ENCODE results near the gene WFIKKN1. TPM values are rescaled to one million over a fixed set of nuclear protein-coding genes. Genes with fewer than 3 reads are reported as not detected.
A peak's percentile ranks its signal among the peaks of the same experiment; 100 is the strongest.

Gene WFIKKN1
- total RNA-seq, 2 donors from 2014 or later = 0.45 to 0.53 TPM

DNA sequence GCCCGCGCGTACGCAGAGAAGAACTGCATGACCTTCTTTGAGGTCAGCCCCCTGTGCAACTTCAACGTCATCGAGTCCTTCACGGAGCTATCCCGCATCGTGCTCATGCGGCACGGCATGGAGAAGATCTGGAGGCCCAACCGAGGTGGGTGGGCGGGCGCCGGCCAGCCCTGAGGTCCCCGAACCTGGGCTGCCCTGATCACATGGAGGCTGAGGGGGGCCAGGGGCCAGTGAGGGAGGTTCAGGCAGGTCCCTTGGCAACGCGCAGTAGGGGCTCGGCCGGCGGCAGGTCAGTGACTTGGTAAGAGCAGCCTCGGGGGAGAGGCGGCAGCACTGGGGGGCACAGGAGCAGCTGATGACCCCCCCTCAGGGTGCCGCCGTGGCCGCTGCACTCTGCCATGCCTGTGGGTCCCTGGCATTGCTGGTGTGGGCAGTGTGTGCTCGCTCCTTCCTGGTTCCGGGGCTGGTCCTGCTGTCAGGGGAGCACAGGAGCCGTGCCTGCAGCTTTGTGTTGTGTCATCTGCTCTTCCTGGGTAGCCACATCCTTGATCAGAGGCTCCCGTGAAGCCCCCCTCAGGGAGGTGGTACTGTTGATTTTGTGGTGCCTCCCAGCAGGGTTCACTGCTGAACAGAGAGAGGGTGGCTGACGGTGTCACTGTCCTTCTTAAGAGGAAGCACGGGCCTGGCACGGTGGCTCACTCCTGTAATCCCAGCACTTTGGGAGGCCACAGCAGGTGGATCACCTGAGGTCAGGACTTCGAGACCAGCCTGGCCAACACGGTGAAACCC lies 4.6 kb upstream of the WFIKKN1 start:
- Mint-ChIP-seq H3K27ac (no peak overlapping the region), H3K9me3 (no peaks in the 10 kb centered on the region), H3K36me3 (ENCODE audit: low read depth) (no peaks in the 10 kb centered on the region), H3K4me3 (no peak overlapping the region), H3K27me3 (no peaks in the 10 kb centered on the region), H3K4me1 (no peaks in the 10 kb centered on the region)
- ATAC-seq (replicated peaks) = no peak

- Mint-ChIP-seq H3K27ac (no peak overlapping the region), H3K4me1 (no peaks in the 10 kb centered on the region), H3K27me3 (no peaks in the 10 kb centered on the region), H3K36me3 (ENCODE audit: low read depth) (no peaks in the 10 kb centered on the region), H3K9me3 (no peaks in the 10 kb centered on the region), H3K4me3 (no peak overlapping the region)
- ATAC-seq (replicated peaks) = no peak
Measured at GRCh38 chr16:626787-627453, 3.9 kb upstream of the WFIKKN1 start.

DNA sequence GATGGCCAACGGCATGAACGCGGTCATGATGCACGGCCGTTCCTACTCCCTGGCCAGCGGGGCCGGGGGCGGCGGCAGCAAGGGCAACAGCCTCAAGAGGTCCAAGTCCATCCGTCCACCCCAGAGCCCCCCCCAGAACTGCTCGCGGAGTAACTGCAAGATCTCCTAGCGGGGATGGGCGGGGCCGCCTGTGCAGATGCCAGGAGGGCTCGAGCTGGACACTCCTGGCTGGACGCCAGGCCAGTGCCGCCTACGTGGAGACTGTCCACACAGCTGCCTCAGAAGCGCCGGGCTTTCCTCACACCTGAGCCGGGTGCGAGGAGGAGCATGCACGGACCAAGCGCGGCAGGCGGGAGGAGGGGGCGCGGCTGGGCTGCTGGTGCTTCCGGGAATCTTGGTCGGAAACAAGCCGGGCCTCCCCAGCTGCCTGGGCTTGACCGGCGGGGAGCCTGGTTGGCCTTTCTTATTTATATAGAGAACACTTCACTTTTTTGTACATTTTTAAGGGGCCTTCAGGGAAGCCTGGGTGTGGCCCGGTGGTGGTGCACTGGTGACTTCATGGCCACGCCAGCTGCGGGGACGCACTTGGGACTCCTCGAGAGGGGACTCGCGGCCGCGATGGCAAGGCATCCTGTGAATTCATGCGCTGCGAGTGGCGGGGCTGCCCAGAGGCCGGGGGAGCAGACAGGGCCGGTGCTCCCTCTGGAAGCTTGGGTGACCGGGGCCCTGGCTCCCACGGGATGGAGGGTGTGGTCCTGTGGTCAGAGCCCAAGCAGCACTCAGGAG lies 3.1 kb upstream of the WFIKKN1 start:
- Mint-ChIP-seq H3K4me3 (no peak overlapping the region), H3K4me1 (no peaks in the 10 kb centered on the region), H3K27me3 (no peaks in the 10 kb centered on the region), H3K27ac (no peak overlapping the region), H3K9me3 (no peaks in the 10 kb centered on the region), H3K36me3 (ENCODE audit: low read depth) (no peaks in the 10 kb centered on the region)
- no peak for ATAC-seq (replicated peaks)

GRCh38 chr16:628321-629061 lies 2.3 kb upstream of the WFIKKN1 start:
- no peak overlapping the region for H3K4me3 Mint-ChIP-seq
- H3K27me3 Mint-ChIP-seq = no peaks in the 10 kb centered on the region
- H3K4me1 Mint-ChIP-seq = no peaks in the 10 kb centered on the region
- H3K36me3 Mint-ChIP-seq (ENCODE audit: low read depth) = no peaks in the 10 kb centered on the region
- no peak overlapping the region for H3K27ac Mint-ChIP-seq
- no peak for ATAC-seq (replicated peaks)
- no peaks in the 10 kb centered on the region for H3K9me3 Mint-ChIP-seq

- ATAC-seq (replicated peaks) = no peak
- H3K4me3 Mint-ChIP-seq = no peak overlapping the region
- H3K27ac Mint-ChIP-seq = no peak overlapping the region
- no peaks in the 10 kb centered on the region for H3K4me1 Mint-ChIP-seq
- no peaks in the 10 kb centered on the region for H3K27me3 Mint-ChIP-seq
- H3K36me3 Mint-ChIP-seq (ENCODE audit: low read depth) = peaks cover 4% of the 10 kb centered on the region
- H3K9me3 Mint-ChIP-seq = no peaks in the 10 kb centered on the region
Measured at GRCh38 chr16:629185-629832, 1.5 kb upstream of the WFIKKN1 start.

DNA sequence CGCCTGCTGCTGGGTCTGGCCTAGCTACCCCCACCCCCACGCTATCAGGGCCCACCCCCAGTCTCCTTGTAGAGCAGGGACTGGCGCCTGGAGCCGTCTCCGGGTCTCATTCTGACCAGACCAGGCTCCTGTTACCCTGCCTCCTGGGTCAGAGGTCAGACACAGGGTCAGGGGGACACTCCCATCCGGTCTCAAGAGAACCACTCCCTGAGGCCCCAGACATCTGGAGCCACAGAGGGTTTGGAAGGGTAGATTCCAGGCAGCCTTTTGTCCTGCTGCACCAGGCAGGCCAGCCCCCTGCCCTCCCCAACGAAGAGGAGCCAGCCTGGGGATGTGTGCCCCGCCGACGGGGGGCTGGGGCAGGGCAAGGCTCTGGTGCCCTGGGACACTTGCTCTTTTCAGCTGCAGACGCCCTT lies 944 bp upstream of the WFIKKN1 start:
- Mint-ChIP-seq H3K9me3 (no peaks in the 10 kb centered on the region), H3K27me3 (no peaks in the 10 kb centered on the region), H3K4me3 (no peak overlapping the region), H3K36me3 (ENCODE audit: low read depth) (peaks cover 7% of the 10 kb centered on the region), H3K27ac (no peak overlapping the region), H3K4me1 (no peaks in the 10 kb centered on the region)
- ATAC-seq (replicated peaks) = no peak

- Mint-ChIP-seq H3K4me1 (no peaks in the 10 kb centered on the region), H3K27ac (no peak overlapping the region), H3K9me3 (no peaks in the 10 kb centered on the region), H3K27me3 (no peaks in the 10 kb centered on the region), H3K36me3 (ENCODE audit: low read depth) (peaks cover 7% of the 10 kb centered on the region), H3K4me3 (no peak overlapping the region)
- ATAC-seq (replicated peaks) = no peak
Measured at GRCh38 chr16:630249-630814, 453 bp upstream of the WFIKKN1 start.

DNA sequence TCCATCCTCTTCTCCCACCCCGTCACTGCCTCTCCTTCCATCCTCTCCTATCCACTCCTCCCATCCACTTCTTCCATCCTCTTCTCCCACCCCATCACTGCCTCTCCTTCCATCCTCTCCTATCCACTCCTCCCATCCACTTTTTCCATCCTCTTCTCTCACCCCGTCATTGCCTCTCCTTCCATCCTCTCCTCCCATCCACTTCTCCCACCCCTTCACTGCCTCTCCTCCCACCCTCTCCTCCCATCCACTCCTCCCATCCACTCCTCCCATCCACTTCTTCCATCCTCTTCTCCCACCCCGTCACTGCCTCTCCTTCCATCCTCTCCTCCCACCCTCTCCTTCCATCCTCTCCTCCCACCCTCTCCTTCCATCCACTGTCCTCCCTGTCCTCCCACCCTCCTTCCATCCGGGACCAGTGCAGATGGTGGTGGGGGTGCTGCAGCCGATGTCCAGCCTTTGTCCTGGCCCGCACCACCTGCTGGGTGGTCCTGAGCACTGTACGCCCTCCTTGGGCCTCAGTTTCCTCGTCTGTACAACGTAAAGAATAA lies 1.1 kb downstream of the WFIKKN1 start:
- Mint-ChIP-seq H3K4me1 (peaks cover 6% of the 10 kb centered on the region), H3K27me3 (no peaks in the 10 kb centered on the region), H3K36me3 (ENCODE audit: low read depth) (peaks cover 14% of the 10 kb centered on the region), H3K4me3 (no peak overlapping the region), H3K27ac (no peak overlapping the region), H3K9me3 (no peaks in the 10 kb centered on the region)
- ATAC-seq (replicated peaks) = no peak

- Mint-ChIP-seq H3K27ac (no peak overlapping the region), H3K27me3 (no peaks in the 10 kb centered on the region), H3K4me3 (no peak overlapping the region), H3K4me1 (peaks cover 6% of the 10 kb centered on the region), H3K9me3 (no peaks in the 10 kb centered on the region), H3K36me3 (ENCODE audit: low read depth) (peaks cover 15% of the 10 kb centered on the region)
- ATAC-seq (replicated peaks) = no peak
Measured at GRCh38 chr16:632486-633335, 1.9 kb downstream of the WFIKKN1 start.

DNA sequence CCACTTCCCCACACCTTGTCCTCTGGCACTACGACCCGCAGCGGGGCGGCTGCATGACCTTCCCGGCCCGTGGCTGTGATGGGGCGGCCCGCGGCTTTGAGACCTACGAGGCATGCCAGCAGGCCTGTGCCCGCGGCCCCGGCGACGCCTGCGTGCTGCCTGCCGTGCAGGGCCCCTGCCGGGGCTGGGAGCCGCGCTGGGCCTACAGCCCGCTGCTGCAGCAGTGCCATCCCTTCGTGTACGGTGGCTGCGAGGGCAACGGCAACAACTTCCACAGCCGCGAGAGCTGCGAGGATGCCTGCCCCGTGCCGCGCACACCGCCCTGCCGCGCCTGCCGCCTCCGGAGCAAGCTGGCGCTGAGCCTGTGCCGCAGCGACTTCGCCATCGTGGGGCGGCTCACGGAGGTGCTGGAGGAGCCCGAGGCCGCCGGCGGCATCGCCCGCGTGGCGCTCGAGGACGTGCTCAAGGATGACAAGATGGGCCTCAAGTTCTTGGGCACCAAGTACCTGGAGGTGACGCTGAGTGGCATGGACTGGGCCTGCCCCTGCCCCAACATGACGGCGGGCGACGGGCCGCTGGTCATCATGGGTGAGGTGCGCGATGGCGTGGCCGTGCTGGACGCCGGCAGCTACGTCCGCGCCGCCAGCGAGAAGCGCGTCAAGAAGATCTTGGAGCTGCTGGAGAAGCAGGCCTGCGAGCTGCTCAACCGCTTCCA lies 2.7 kb downstream of the WFIKKN1 start:
- peaks cover 6% of the 10 kb centered on the region for H3K4me1 Mint-ChIP-seq
- no peak overlapping the region for H3K27ac Mint-ChIP-seq
- H3K36me3 Mint-ChIP-seq (ENCODE audit: low read depth) = peaks cover 15% of the 10 kb centered on the region
- no peaks in the 10 kb centered on the region for H3K27me3 Mint-ChIP-seq
- H3K4me3 Mint-ChIP-seq = no peak overlapping the region
- ATAC-seq (replicated peaks) = no peak
- H3K9me3 Mint-ChIP-seq = no peaks in the 10 kb centered on the region

- Mint-ChIP-seq H3K4me1 (peaks cover 6% of the 10 kb centered on the region), H3K4me3 (peak overlapping the region; percentile 71), H3K36me3 (ENCODE audit: low read depth) (peaks cover 15% of the 10 kb centered on the region), H3K27ac (no peak overlapping the region), H3K9me3 (no peaks in the 10 kb centered on the region), H3K27me3 (no peaks in the 10 kb centered on the region)
- ATAC-seq (replicated peaks) = no peak
Measured at GRCh38 chr16:634051-634670, 3.4 kb downstream of the WFIKKN1 start.

- peak overlapping the region; percentile 71 for H3K4me3 Mint-ChIP-seq
- H3K27ac Mint-ChIP-seq = no peak overlapping the region
- H3K4me1 Mint-ChIP-seq = peaks cover 6% of the 10 kb centered on the region
- H3K27me3 Mint-ChIP-seq = no peaks in the 10 kb centered on the region
- ATAC-seq (replicated peaks) = no peak
- H3K9me3 Mint-ChIP-seq = no peaks in the 10 kb centered on the region
- peaks cover 15% of the 10 kb centered on the region for H3K36me3 Mint-ChIP-seq (ENCODE audit: low read depth)
Measured at GRCh38 chr16:634996-635395, 4.2 kb downstream of the WFIKKN1 start.
